ENCODE data around the gene SLC16A2. TPM values are rescaled to one million over a fixed set of nuclear protein-coding genes. Genes with fewer than 3 reads are reported as not detected.

SLC16A2 gene
- total RNA-seq, result 1 to 10 TPM; 2.7 to 4.3 (median 3.2) TPM

DNA sequence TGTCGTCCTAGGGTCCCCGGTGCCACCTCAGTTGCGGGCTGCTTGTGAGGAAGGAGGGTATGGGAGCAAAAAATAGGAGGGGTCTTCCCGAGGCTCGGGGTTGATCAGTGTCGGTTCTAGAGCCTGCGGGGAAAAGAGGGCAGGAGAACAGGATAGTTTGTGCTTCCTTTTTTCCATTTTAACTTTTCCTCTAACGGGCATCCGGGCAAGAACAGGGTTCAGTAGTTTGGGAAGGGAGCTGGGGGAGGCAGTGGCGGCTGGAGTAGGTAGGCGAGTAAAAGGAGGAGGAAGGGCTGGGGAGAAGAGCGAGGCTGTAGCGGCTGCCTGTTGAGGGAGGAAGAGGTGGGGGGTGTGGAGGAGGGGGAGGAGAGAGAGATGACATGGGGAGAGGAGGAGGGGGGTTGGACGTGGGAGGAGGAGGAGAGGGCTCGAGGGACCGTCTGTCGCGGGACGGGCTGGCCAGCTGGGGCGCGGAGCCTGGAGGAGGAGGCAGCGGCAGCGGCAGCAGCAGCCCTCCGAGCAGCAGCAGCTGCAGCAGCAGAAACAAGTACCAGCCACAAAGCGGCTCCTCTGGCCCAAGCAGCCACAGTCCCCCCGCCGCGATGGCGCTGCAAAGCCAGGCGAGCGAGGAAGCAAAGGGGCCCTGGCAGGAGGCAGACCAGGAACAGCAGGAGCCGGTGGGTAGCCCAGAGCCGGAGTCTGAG lies at the start of gene SLC16A2:
SLC16A2 (plus strand) TSS at position 458 of the 704 bp plus-strand sequence; CDS start at position 603, 145 bp downstream.
- peak within 1 kb of the TSS; percentile 15 for H3K4me3 ChIP-seq (ENCODE audit: low read depth, poor library complexity, severe bottlenecking)
- TF ChIP-seq, protein P1, sequence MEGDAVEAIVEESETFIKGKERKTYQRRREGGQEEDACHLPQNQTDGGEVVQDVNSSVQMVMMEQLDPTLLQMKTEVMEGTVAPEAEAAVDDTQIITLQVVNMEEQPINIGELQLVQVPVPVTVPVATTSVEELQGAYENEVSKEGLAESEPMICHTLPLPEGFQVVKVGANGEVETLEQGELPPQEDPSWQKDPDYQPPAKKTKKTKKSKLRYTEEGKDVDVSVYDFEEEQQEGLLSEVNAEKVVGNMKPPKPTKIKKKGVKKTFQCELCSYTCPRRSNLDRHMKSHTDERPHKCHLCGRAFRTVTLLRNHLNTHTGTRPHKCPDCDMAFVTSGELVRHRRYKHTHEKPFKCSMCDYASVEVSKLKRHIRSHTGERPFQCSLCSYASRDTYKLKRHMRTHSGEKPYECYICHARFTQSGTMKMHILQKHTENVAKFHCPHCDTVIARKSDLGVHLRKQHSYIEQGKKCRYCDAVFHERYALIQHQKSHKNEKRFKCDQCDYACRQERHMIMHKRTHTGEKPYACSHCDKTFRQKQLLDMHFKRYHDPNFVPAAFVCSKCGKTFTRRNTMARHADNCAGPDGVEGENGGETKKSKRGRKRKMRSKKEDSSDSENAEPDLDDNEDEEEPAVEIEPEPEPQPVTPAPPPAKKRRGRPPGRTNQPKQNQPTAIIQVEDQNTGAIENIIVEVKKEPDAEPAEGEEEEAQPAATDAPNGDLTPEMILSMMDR (IDR thresholded peaks at IDR 0.05), result no peak
- peak; percentile 52 to 92 for DNase-seq (ENCODE audit: low spot score in 2 of 2)
- 1 to 17% methylated on average over 25 to 31 of the region's 33 CpGs for WGBS, 2 donors
- intact Hi-C loops (cut with DNase I; ENCODE audit: low total_unique reads), result no loop called here

DNA sequence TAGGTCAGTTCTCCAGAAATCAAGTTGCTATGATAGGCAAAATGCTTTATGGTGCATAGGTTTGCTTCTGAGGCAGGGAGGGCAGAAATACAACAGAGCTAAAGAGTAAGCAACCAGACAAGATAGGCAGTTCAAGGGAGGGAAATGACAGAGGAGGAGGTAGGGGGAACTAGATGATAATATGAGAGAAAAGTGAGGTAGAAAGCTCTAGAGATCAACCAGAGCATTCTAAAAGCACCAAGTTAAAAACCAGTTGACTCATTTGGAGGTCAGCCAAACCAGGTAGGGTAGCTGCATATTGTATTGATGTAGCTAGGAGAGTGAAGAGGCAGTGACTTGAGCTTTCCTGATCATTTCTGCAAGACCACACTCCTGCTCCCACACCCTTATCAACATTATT lies 49.0 kb upstream of the SLC16A2 start:
- H3K4me3 ChIP-seq (ENCODE audit: low read depth, poor library complexity, severe bottlenecking), result no peak overlapping the region
- intact Hi-C loops (cut with DNase I; ENCODE audit: low total_unique reads), result no loop called here
- no peak for DNase-seq (ENCODE audit: low spot score in 2 of 2)
- TF ChIP-seq, protein P1 (IDR thresholded peaks at IDR 0.05), result no peak
- no peak for TF ChIP-seq POLR2A (IDR thresholded peaks at IDR 0.05)

DNA sequence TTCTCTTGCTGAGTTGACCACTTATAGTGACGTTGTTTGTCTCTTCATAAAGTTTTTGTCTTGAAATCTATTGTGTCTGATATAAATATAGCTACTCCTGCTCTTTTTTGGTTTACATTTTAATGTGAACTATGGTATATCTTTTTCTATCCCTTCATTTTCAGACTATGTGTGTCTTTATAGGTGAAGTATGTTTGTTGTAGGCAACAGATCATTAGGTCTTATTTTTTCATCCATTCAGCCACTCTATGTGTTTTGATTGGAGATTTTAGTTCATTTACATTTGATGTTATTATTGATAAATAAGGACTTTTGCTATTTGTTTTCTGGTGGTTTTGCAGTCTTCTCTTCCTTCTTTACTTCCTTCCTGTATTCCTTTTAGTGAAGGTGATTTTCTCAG lies 44.0 kb upstream of the SLC16A2 start:
- no peak overlapping the region for H3K4me3 ChIP-seq (ENCODE audit: low read depth, poor library complexity, severe bottlenecking)
- 47 to 91% methylated on average over 1 of the region's 1 CpG for WGBS, 2 donors
- no peak for TF ChIP-seq POLR2A (IDR thresholded peaks at IDR 0.05)
- TF ChIP-seq, protein P1 (IDR thresholded peaks at IDR 0.05), result no peak
- DNase-seq (ENCODE audit: low spot score in 2 of 2), result no peak
- intact Hi-C loops (cut with DNase I; ENCODE audit: low total_unique reads), result no loop called here

DNA sequence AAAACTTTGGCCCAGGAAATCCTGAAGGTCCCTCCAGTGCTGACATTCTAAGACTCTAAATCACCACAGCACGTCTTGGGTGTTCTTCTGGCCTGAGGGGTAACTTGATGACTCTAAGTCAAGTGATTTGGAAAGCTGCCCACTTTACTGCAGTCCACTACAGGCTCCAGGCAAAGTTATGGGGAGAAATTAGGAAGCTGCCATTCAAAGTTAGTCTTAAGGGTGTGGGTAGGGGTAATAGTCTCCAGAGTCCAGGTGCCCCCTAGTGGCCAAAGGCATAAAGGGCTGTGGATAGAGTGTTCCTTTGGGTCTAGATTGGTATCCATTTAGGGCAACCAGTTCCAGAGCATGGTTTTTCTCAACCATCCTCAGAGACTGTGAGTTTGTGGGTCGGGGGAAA lies 38.7 kb upstream of the SLC16A2 start:
- no peak overlapping the region for H3K4me3 ChIP-seq (ENCODE audit: low read depth, poor library complexity, severe bottlenecking)
- intact Hi-C loops (cut with DNase I; ENCODE audit: low total_unique reads), result no loop called here
- TF ChIP-seq, protein P1 (IDR thresholded peaks at IDR 0.05), result peak in 1 of 3 donors; percentile 53
- no peak for TF ChIP-seq POLR2A (IDR thresholded peaks at IDR 0.05)
- peak; percentile 34 to 89 for DNase-seq (ENCODE audit: low spot score in 2 of 2)
- WGBS, 2 donors, result 0 to 19% methylated on average over 2 of the region's 2 CpGs

DNA sequence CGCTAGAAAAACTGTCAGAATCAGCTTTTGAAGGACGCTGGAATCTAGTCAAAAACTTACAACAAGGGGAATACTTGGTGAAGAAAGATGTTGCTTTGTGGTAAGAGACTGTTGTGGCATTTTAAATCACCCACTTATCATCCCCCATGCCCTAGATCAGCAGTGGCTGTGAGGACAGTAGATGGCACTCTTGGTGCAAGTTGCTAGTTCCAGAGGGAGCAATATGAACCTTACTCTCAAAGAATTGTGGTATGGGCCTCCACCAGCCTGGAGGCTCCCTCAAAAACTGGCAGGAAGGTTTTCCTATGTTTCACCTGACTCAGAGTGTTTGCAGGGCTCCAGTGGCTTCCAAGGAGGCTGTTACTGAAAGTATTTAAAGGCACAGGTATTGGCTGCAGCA lies 37.7 kb upstream of the SLC16A2 start:
- 45% methylated on average over 2 of the region's 2 CpGs for WGBS, 2 donors

More for the DNA sequence above, 37.7 kb upstream of the SLC16A2 start:
- no peak overlapping the region for H3K4me3 ChIP-seq (ENCODE audit: low read depth, poor library complexity, severe bottlenecking)
- TF ChIP-seq, protein P1 (IDR thresholded peaks at IDR 0.05), result no peak
- TF ChIP-seq POLR2A (IDR thresholded peaks at IDR 0.05), result no peak
- intact Hi-C loops (cut with DNase I; ENCODE audit: low total_unique reads), result no loop called here
- no peak for DNase-seq (ENCODE audit: low spot score in 2 of 2)

Measured in lower leg skin (tissue), 4 donors.